Measurements from ENCODE around the gene NEUROD6.

Gene NEUROD6

GRCh38 chr7:31290601-31291000 is 49.9 kb downstream of the NEUROD6 start:
- DNase-seq (ENCODE audit: low read depth) = no peak
- no peak overlapping the region for H3K4me3 ChIP-seq (ENCODE audit: low read depth, low read length)
- TF ChIP-seq, protein P1, sequence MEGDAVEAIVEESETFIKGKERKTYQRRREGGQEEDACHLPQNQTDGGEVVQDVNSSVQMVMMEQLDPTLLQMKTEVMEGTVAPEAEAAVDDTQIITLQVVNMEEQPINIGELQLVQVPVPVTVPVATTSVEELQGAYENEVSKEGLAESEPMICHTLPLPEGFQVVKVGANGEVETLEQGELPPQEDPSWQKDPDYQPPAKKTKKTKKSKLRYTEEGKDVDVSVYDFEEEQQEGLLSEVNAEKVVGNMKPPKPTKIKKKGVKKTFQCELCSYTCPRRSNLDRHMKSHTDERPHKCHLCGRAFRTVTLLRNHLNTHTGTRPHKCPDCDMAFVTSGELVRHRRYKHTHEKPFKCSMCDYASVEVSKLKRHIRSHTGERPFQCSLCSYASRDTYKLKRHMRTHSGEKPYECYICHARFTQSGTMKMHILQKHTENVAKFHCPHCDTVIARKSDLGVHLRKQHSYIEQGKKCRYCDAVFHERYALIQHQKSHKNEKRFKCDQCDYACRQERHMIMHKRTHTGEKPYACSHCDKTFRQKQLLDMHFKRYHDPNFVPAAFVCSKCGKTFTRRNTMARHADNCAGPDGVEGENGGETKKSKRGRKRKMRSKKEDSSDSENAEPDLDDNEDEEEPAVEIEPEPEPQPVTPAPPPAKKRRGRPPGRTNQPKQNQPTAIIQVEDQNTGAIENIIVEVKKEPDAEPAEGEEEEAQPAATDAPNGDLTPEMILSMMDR (IDR thresholded peaks at IDR 0.05; ENCODE audit: low read depth, low read length) = no peak
- TF ChIP-seq POLR2A (IDR thresholded peaks at IDR 0.05; ENCODE audit: extremely low read depth, insufficient read length) = no peak
- TF ChIP-seq, protein P2, sequence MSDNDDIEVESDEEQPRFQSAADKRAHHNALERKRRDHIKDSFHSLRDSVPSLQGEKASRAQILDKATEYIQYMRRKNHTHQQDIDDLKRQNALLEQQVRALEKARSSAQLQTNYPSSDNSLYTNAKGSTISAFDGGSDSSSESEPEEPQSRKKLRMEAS (IDR thresholded peaks at IDR 0.05; ENCODE audit: low read depth, low read length) = no peak
- TF ChIP-seq MYC (IDR thresholded peaks at IDR 0.05; ENCODE audit: low read depth, low read length) = no peak

Data from NB4 (cell line).